DOHH2 (cell line): ENCODE measurements around the gene RUFY2.

ENCODE experiments used
- H3F3A ChIP-seq: fragments of 200-600 bp; sonication (generic), shearing (Covaris generic); 2 replicates; pipeline ENCODE4 v1.6.0; 2016; ENCODE audit warnings: antibody characterized with exemption, mild to moderate bottlenecking; ENCODE audit not compliant: control insufficient read depth, insufficient read depth
- H3K27ac ChIP-seq: fragments of 200-600 bp; sonication (generic); 2 replicates; pipeline ENCODE4 v1.5.1; 2014; ENCODE audit warnings: low read depth, mild to moderate bottlenecking, low read length, moderate library complexity
- H3K27me3 ChIP-seq: fragments of 200-600 bp; sonication (generic); 2 replicates; pipeline ENCODE4 v1.6.1; 2014; ENCODE audit warnings: mild to moderate bottlenecking, low read length, mixed read lengths; ENCODE audit not compliant: control insufficient read depth
- H3K36me3 ChIP-seq: fragments of 200-600 bp; sonication (generic); 2 replicates; pipeline ENCODE4 v1.6.1; 2014; ENCODE audit warnings: mild to moderate bottlenecking, low read length, moderate library complexity, mixed read lengths; ENCODE audit not compliant: control insufficient read depth
- H3K4me1 ChIP-seq: fragments of 200-600 bp; sonication (generic); 2 replicates; pipeline ENCODE4 v1.6.1; 2014; ENCODE audit warnings: mild to moderate bottlenecking, low read length, mixed read lengths; ENCODE audit not compliant: control insufficient read depth
- H3K4me2 ChIP-seq: fragments of 200-600 bp; sonication (generic); 2 replicates; pipeline ENCODE4 v1.6.0; 2014; ENCODE audit warnings: mild to moderate bottlenecking, low read length, moderate library complexity
- H3K4me3 ChIP-seq: fragments of 200-600 bp; sonication (generic); 2 replicates; pipeline ENCODE4 v1.5.1; 2014; ENCODE audit warnings: mild to moderate bottlenecking, low read length, mixed read lengths
- H3K79me2 ChIP-seq: fragments of 200-600 bp; sonication (generic); 2 replicates; pipeline ENCODE4 v1.6.1; 2014; ENCODE audit warnings: mild to moderate bottlenecking, low read length, mixed read lengths; ENCODE audit not compliant: control insufficient read depth
- H3K9me2 ChIP-seq: fragments of 200-600 bp; sonication (generic); replicated peaks from 2 replicates; pipeline ENCODE4 v1.6.1; 2014; ENCODE audit warnings: mild to moderate bottlenecking, low read length, mixed read lengths; ENCODE audit not compliant: control insufficient read depth
- H3K9me3 ChIP-seq: fragments of 200-600 bp; sonication (generic); 2 replicates; pipeline ENCODE4 v1.6.1; 2014; ENCODE audit warnings: antibody characterized with exemption, low read length, mixed read lengths; ENCODE audit not compliant: control insufficient read depth, insufficient read depth
- H4K20me1 ChIP-seq: fragments of 200-600 bp; sonication (generic); 2 replicates; pipeline ENCODE4 v1.6.0; 2014; ENCODE audit warnings: low read depth, mild to moderate bottlenecking, antibody characterized with exemption, low read length, moderate library complexity; ENCODE audit not compliant: control insufficient read depth, insufficient read depth
- EZH2phosphoT487 ChIP-seq: fragments of 200-600 bp; sonication (generic); IDR thresholded peaks from 2 replicates; pipeline ENCODE4 v1.6.1; 2017; ENCODE audit warnings: borderline replicate concordance, mild to moderate bottlenecking, antibody characterized with exemption, low read length, moderate library complexity, mixed read lengths
- TF ChIP-seq, protein P1 (sequence below): fragments of 200-600 bp; sonication (generic); IDR thresholded peaks from one replicate; pipeline ENCODE4 v1.5.1; 2014; ENCODE audit warnings: antibody characterized with exemption, mild to moderate bottlenecking, low read depth, low read length; ENCODE audit not compliant: poor library complexity, severe bottlenecking

The RUFY2 gene

DNA sequence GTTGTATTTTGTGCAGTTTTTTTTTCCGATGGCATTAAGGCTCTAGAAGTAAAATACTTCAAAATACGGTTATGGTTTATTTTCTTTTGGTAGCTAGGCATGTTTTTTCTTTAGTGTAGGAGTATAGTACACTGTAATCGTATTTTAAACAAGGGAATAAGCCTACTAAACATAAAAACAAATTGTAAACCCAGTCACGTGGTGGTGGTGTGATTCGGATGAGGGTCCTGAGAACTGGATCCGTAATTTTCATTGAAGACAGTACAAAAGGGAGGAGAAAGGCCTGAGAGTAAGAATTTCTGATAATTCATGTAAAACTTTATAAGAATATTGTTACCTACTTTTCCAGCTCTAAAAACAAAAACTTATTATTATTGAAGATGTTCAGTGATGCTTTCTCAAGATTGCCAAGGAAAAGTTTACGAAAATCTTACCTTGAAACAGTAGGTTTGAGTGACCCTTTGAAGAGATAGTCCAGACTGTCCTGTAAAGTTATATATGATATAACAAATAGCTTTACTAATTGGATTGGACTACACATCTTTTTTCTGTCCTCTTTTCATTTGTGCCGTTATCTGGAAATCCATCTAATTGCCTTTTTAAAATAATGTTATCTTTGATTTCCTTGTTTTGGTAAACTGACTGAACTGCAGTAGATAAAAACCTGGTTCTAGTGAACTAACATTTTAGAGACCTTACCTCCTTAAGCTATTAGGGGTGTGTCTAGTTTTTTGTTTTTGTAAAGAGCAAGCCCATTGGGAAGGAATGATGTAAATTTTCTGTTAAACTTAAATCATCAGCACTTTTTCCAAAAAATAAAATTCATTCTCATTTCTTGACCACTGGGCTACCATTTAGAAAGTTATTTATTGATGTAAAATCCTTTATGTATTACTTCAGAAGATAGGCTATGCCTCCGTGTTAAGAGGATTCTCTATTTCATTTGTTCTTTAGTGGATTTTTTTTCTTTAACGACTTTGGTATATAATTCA lies 73.3 kb downstream of the RUFY2 start:
- H3K9me2 ChIP-seq: no peaks in the 10 kb centered on the region
- peaks cover 51% of the 10 kb centered on the region for H4K20me1 ChIP-seq
- no peaks in the 10 kb centered on the region for H3K27me3 ChIP-seq
- H3K27ac ChIP-seq: peak overlapping the region; percentile 87
- no peaks in the 10 kb centered on the region for H3K9me3 ChIP-seq
- peaks cover 29% of the 10 kb centered on the region for H3F3A ChIP-seq
- TF ChIP-seq, protein P1, sequence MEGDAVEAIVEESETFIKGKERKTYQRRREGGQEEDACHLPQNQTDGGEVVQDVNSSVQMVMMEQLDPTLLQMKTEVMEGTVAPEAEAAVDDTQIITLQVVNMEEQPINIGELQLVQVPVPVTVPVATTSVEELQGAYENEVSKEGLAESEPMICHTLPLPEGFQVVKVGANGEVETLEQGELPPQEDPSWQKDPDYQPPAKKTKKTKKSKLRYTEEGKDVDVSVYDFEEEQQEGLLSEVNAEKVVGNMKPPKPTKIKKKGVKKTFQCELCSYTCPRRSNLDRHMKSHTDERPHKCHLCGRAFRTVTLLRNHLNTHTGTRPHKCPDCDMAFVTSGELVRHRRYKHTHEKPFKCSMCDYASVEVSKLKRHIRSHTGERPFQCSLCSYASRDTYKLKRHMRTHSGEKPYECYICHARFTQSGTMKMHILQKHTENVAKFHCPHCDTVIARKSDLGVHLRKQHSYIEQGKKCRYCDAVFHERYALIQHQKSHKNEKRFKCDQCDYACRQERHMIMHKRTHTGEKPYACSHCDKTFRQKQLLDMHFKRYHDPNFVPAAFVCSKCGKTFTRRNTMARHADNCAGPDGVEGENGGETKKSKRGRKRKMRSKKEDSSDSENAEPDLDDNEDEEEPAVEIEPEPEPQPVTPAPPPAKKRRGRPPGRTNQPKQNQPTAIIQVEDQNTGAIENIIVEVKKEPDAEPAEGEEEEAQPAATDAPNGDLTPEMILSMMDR: no peak
- no peak for TF ChIP-seq EZH2phosphoT487
- peaks cover 58% of the 10 kb centered on the region for H3K4me1 ChIP-seq
- peak overlapping the region; percentile 83 for H3K4me3 ChIP-seq
- peaks cover 80% of the 10 kb centered on the region for H3K79me2 ChIP-seq
- peak overlapping the region; percentile 87 for H3K4me2 ChIP-seq
- peaks cover 67% of the 10 kb centered on the region for H3K36me3 ChIP-seq

DNA sequence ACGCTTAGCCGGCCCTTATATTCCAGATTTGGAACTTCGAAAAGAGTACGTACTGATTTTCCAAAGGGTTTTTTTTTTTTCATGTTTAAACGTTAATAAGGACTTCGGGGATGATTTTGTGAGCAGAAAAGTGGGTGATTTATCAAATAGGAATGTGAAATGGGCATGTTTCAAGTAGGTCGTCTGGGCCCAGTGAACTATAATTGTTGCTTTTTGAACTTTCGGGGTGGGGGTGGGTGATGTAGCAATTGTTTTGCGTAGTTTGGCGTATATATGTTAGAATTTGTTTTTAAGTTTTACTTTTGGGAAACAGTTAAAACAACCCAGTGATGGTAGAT lies 74.0 kb downstream of the RUFY2 start:
- Histone ChIP-seq H3K9me2 (no peaks in the 10 kb centered on the region), H3K4me2 (peak overlapping the region; percentile 87), H3K36me3 (peaks cover 60% of the 10 kb centered on the region), H3K9me3 (no peaks in the 10 kb centered on the region), H3K4me1 (peaks cover 65% of the 10 kb centered on the region), H3K4me3 (peak overlapping the region; percentile 83), H4K20me1 (peaks cover 45% of the 10 kb centered on the region), H3F3A (peaks cover 23% of the 10 kb centered on the region; the same call in 1 of the 2 replicates), H3K27ac (peak overlapping the region; percentile 87), H3K27me3 (no peaks in the 10 kb centered on the region), H3K79me2 (peaks cover 73% of the 10 kb centered on the region)
- no peak for TF ChIP-seq EZH2phosphoT487
- TF ChIP-seq, protein P1: no peak

DNA sequence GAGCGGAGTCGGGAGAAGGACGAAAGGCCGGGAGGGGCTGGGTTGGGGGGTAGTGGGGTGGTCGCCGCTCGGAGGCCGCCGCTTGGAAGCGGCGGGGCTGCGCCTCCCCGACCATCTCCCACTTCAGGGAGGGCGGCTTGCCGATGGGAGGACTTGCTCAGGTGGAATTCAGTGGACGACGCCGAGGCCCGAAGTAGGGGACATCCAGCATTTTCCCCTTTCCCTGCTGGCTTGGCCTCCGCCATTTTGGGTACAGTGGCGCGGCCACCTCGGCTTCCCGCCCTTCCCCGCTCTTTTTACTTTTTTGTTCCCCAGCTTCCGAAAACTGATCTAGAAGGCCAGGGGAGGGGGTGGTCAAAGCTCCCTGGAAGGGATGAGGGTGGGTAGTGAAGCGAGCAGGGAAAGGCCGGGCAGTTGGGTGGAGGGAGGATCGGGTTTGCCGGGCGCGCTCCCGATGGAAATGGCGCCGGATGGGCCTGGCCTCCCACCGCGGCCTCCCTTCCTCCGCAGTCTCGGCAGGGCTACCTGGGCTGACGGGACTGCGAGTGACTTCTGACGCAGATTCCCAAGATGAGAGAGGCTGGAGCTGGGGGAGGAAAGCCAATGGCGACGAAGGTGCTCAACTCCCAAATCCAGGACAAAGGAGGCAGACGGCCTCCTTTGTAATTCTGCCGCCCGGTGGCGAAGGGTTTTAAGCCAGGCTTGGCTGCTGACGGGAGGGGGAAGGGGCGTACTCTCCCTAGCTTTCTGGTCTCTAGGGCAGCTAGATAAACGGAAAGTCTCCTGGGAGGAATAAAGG lies 74.6 kb downstream of the RUFY2 start, which contains the start of gene PBLD:
PBLD (minus strand) TSS at position 670 of the 799 bp plus-strand sequence. CDS start 26,084 bp downstream, outside the sequence.
- Histone ChIP-seq H3K4me3 (peak within 1 kb of the TSS; percentile 83), H3K9me2 (no peaks in the 10 kb centered on the region), H3K9me3 (no peaks in the 10 kb centered on the region), H3K79me2 (peaks cover 67% of the 10 kb centered on the region), H3K27me3 (no peaks in the 10 kb centered on the region), H4K20me1 (peaks cover 41% of the 10 kb centered on the region), H3K4me1 (peaks cover 71% of the 10 kb centered on the region), H3F3A (peaks cover 20% of the 10 kb centered on the region; the same call in 1 of the 2 replicates), H3K27ac (peak within 1 kb of the TSS; percentile 87), H3K4me2 (peak within 1 kb of the TSS; percentile 87), H3K36me3 (peaks cover 54% of the 10 kb centered on the region)
- TF ChIP-seq, protein P1: peak; percentile 62
- TF ChIP-seq EZH2phosphoT487: no peak
